GM12873 (cell line): ENCODE measurements around the gene SLC35G2.

Experiments used
- CTCF ChIP-seq: IDR thresholded peaks from 2 replicates; pipeline ENCODE4 v1.5.1; 2012; ENCODE audit warnings: low read depth, mild to moderate bottlenecking, moderate library complexity, low read length, control low read depth; ENCODE audit not compliant: insufficient read depth; ENCODE audit errors: missing control alignments

The SLC35G2 gene

GRCh38 chr3:136835813-136836510 lies 17.0 kb downstream of the SLC35G2 start:
- no peak for TF ChIP-seq CTCF

GRCh38 chr3:136836511-136837156 lies 17.7 kb downstream of the SLC35G2 start:
- no peak for TF ChIP-seq CTCF

GRCh38 chr3:136838641-136839555 lies 20.0 kb downstream of the SLC35G2 start:
- no peak for TF ChIP-seq CTCF

- no peak for TF ChIP-seq CTCF
Measured at GRCh38 chr3:136839556-136839931, 20.6 kb downstream of the SLC35G2 start.

GRCh38 chr3:136840252-136840651 lies 21.3 kb downstream of the SLC35G2 start:
- TF ChIP-seq CTCF, result no peak

- TF ChIP-seq CTCF, result no peak
Measured at GRCh38 chr3:136842294-136842693, 23.4 kb downstream of the SLC35G2 start.

- no peak for TF ChIP-seq CTCF
Measured at GRCh38 chr3:136844724-136845123, 25.8 kb downstream of the SLC35G2 start.
